Measurements from ENCODE around the gene DIS3L2.

Gene DIS3L2

GRCh38 chr2:232281858-232282507, 320.5 kb downstream of the DIS3L2 start:
- DNase-seq, result no peak

- no peak for DNase-seq
These were observed 321.1 kb downstream of the DIS3L2 start for GRCh38 chr2:232282508-232283055.

GRCh38 chr2:232286001-232286868, 324.7 kb downstream of the DIS3L2 start:
- DNase-seq, result no peak

GRCh38 chr2:232287316-232287715, 325.8 kb downstream of the DIS3L2 start:
- no peak for DNase-seq

GRCh38 chr2:232288489-232289030, 327.0 kb downstream of the DIS3L2 start:
- no peak for DNase-seq

GRCh38 chr2:232290668-232291067, 329.2 kb downstream of the DIS3L2 start:
- DNase-seq, result no peak

GRCh38 chr2:232291343-232291742, 329.8 kb downstream of the DIS3L2 start:
- DNase-seq, result no peak

- DNase-seq, result peak; percentile 21 to 26
These were observed 331.1 kb downstream of the DIS3L2 start for GRCh38 chr2:232292395-232293154.

- DNase-seq, result no peak
These were observed 331.7 kb downstream of the DIS3L2 start for GRCh38 chr2:232293191-232293590.

- DNase-seq, result no peak
These were observed 334.5 kb downstream of the DIS3L2 start for GRCh38 chr2:232295971-232296370.

GRCh38 chr2:232296776-232297525, 335.4 kb downstream of the DIS3L2 start:
- DNase-seq, result no peak

- DNase-seq, result no peak
These were observed 337.6 kb downstream of the DIS3L2 start for GRCh38 chr2:232299084-232299483.

GRCh38 chr2:232299927-232300674, 338.6 kb downstream of the DIS3L2 start:
- DNase-seq, result no peak

- peak; percentile 76 to 77 for DNase-seq
These were observed 339.4 kb downstream of the DIS3L2 start for GRCh38 chr2:232300894-232301387.

GRCh38 chr2:232304236-232304635, 342.7 kb downstream of the DIS3L2 start:
- no peak for DNase-seq

- no peak for DNase-seq
These were observed 345.3 kb downstream of the DIS3L2 start for GRCh38 chr2:232306741-232307305.

- DNase-seq, result no peak
These were observed 346.3 kb downstream of the DIS3L2 start for GRCh38 chr2:232307854-232308253.

GRCh38 chr2:232308986-232309385, 347.5 kb downstream of the DIS3L2 start:
- DNase-seq, result no peak

- DNase-seq, result no peak
These were observed 348.1 kb downstream of the DIS3L2 start for GRCh38 chr2:232309592-232309991.

GRCh38 chr2:232310121-232310520, 348.6 kb downstream of the DIS3L2 start:
- DNase-seq, result no peak

- DNase-seq, result no peak
These were observed 349.2 kb downstream of the DIS3L2 start for GRCh38 chr2:232310696-232311095.
